Naive thymus-derived CD4-positive, alpha-beta T cell (primary cell): ENCODE results near the gene UBL7. TPM values are rescaled to one million over a fixed set of nuclear protein-coding genes. Genes with fewer than 3 reads are reported as not detected.

Experiments used
- ATAC-seq: fragments of 150-1000 bp; cut with Tn5 transposase; 2 replicates; pipeline ENCODE4 v1.10.0; 2021; ENCODE audit warnings: mild to moderate bottlenecking, moderate library complexity
- CTCF ChIA-PET: fragments of 350-600 bp; sonication (Branson Sonifier 250); formaldehyde crosslinking; loops from one replicate; lab custom pipeline; 2021; ENCODE audit warnings: antibody characterized with exemption; lab: Charles Lee
- POLR2A ChIA-PET: fragments of 350-600 bp; sonication (Branson Sonifier 250); formaldehyde crosslinking; loops from one replicate; lab custom pipeline; 2021; ENCODE audit warnings: antibody characterized with exemption, inconsistent platforms; lab: Charles Lee
- DNase-seq, 9 donors: peaks; one replicate each; pipeline versions ENCODE4 v3.0.0 to v3.0.0-alpha.2; 2020 to 2022; ENCODE audit warnings: mixed read lengths in 1 of 9
- H3K27ac ChIP-seq: one replicate; pipeline ENCODE4 v1.7.0; 2013; ENCODE audit warnings: mild to moderate bottlenecking, low read depth, low read length, moderate library complexity
- H3K27me3 ChIP-seq, 2 donors: one replicate each; pipeline ENCODE4 v1.7.0; 2013; ENCODE audit warnings: low read length in 2 of 2, mild to moderate bottlenecking in 2 of 2, moderate library complexity in 2 of 2; ENCODE audit not compliant: control insufficient read depth in 2 of 2, insufficient read depth in 2 of 2
- H3K36me3 ChIP-seq, 3 experiments: 1 replicate in 2 of 3; 2 replicates in 1 of 3; pipeline ENCODE4 v1.7.0; 2013; ENCODE audit warnings: low read length in 3 of 3, mild to moderate bottlenecking in 3 of 3, moderate library complexity in 1 of 3; ENCODE audit not compliant: insufficient read depth in 3 of 3, control insufficient read depth in 2 of 3
- H3K4me1 ChIP-seq, 2 donors: one replicate each; pipeline ENCODE4 v1.7.0; 2013; ENCODE audit warnings: low read length in 2 of 2, mild to moderate bottlenecking in 2 of 2, moderate library complexity in 1 of 2; ENCODE audit not compliant: control insufficient read depth in 2 of 2, insufficient read depth in 2 of 2
- H3K4me3 ChIP-seq: 2 replicates; pipeline ENCODE4 v1.7.0; 2013; ENCODE audit warnings: mild to moderate bottlenecking, low read length
- H3K9me3 ChIP-seq, 3 experiments: 1 replicate in 2 of 3; 2 replicates in 1 of 3; pipeline ENCODE4 v1.7.0; 2013; ENCODE audit warnings: low read length in 3 of 3; ENCODE audit not compliant: control insufficient read depth in 2 of 3
- H3K27ac Mint-ChIP-seq, 9 donors: one replicate each; pipeline ENCODE4 v1.8.0; 2020 to 2022; ENCODE audit warnings: mixed read lengths in 9 of 9, mild to moderate bottlenecking in 8 of 9, moderate library complexity in 5 of 9, inconsistent platforms in 2 of 9
- H3K27me3 Mint-ChIP-seq, 5 donors: one replicate each; pipeline ENCODE4 v1.8.0; 2021 to 2022; ENCODE audit warnings: mixed read lengths in 5 of 5, mild to moderate bottlenecking in 1 of 5
- H3K36me3 Mint-ChIP-seq, 5 donors: one replicate each; pipeline ENCODE4 v1.8.0; 2020 to 2022; ENCODE audit warnings: mixed read lengths in 5 of 5, mild to moderate bottlenecking in 3 of 5, inconsistent platforms in 1 of 5
- H3K4me1 Mint-ChIP-seq, 7 donors: one replicate each; pipeline ENCODE4 v1.8.0; 2020 to 2022; ENCODE audit warnings: mixed read lengths in 7 of 7, mild to moderate bottlenecking in 3 of 7, inconsistent platforms in 1 of 7
- H3K4me3 Mint-ChIP-seq, 10 donors: one replicate each; pipeline ENCODE4 v1.8.0; 2020 to 2022; ENCODE audit warnings: mild to moderate bottlenecking in 10 of 10, mixed read lengths in 10 of 10, moderate library complexity in 6 of 10, inconsistent platforms in 2 of 10
- H3K9me3 Mint-ChIP-seq, 11 donors: one replicate each; pipeline ENCODE4 v1.8.0; 2020 to 2022; ENCODE audit warnings: mixed read lengths in 11 of 11, mild to moderate bottlenecking in 4 of 11, inconsistent platforms in 1 of 11, moderate library complexity in 1 of 11
- intact Hi-C, 2 donors: fragments of 100-400 bp; cut with micrococcal nuclease; formaldehyde crosslinking; loops; one replicate each; pipeline ENCODE4 v1.15.1; 2023
- microRNA-seq: library from miRNA; unstranded; fragments of <30 nt; microRNA quantifications from one replicate; pipeline ENCODE4 v1.2.0, GENCODE V29; 2022; ENCODE audit warnings: borderline microRNAs expressed
- polyA plus RNA-seq, 2 donors: library from polyadenylated mRNA; unstranded; fragments of 300-500 nt; fragmentation: Illumina TruSeq; gene quantifications; one replicate each; pipeline ENCODE4 v1.2.3, GENCODE V29; 2021
- total RNA-seq, 6 experiments: library from RNA in 5 of 6; stranded (reverse) in 5 of 6; gene quantifications; 1 replicate in 5 of 6; 2 replicates in 1 of 6; pipeline ENCODE4 v1.2.3 and lab custom pipeline; 2021 to 2026

The UBL7 gene
- total and polyA plus RNA-seq, 7 experiments from 2014 or later = 20.2 to 127 (median 44.0) TPM

DNA sequence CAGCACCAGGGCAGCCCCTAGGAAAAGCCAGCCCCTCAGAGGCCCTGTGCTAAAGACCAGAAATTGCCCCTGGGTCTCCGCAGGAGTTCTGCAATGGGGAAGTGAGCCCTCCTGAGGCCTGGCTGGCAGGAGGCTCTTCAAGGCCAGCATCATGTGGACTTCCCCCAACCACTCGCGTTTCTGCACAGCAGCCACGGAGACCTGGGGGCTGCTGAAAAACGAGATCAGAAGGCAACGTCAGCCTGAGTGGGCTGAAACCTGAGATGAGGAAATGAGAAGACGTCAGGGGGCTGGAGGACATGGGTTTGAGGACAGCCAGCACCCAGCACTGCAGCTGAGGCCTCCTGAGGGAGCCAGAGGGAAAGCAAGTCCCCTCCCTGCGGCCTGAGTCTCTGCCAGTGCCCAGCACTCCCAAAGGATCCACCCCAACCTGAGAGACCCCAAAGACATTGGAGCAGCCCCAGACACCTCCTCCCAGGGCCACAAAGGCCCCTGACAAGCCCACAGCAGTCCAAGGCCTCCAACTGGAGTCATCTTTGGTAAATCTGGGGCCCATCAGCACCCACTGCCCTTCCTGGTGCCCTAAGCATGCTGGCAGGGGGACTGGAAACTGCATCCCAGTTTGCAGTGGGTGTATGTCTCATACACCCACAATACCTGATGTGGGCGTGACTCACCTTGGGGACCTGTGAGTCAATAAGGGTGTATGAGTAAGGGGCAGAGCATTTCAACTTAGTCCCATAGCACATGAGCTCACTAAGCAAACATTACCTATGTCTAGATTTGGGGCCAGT is 64.3 kb downstream of the UBL7 start:
- H3K27me3 ChIP-seq = no peaks in the 10 kb centered on the region
- no peaks in the 10 kb centered on the region for H3K36me3 Mint-ChIP-seq
- H3K4me1 ChIP-seq = peaks cover 21 to 39% of the 10 kb centered on the region in 2 donors
- H3K36me3 ChIP-seq = no peaks in the 10 kb centered on the region
- intact Hi-C loops = no loop called here
- ATAC-seq (peak; percentile 72), DNase-seq (peak in 1 of 9 donors; percentile 68)
- ChIA-PET CTCF (no interaction called here), POLR2A (no interaction called here)
- H3K4me1 Mint-ChIP-seq = peaks cover 12 to 59% (median 37%) of the 10 kb centered on the region in 7 donors
- H3K4me3 Mint-ChIP-seq = peak overlapping the region in 1 of 10 donors; percentile 67
- no peak overlapping the region for H3K27ac ChIP-seq
- no peaks in the 10 kb centered on the region for H3K9me3 Mint-ChIP-seq
- no peaks in the 10 kb centered on the region for H3K9me3 ChIP-seq
- no peak overlapping the region for H3K4me3 ChIP-seq
- peak overlapping the region in 2 of 9 donors; percentile 67 to 85 for H3K27ac Mint-ChIP-seq
- H3K27me3 Mint-ChIP-seq = no peaks in the 10 kb centered on the region

DNA sequence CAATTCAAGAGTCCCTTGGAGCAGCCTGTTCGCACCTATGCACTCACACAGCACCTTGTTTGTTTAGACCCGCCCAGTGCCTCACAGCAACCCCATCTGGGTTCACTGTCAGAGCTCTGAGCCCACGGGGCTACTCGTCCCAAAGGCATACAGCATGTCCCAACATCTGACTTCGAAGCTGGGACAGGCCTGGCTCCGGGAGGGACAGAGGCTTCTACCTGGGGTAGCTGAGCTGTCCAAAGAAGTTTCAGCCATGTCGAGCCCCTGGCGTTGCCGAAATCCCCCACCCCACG is 64.9 kb downstream of the UBL7 start:
- ATAC-seq = no peak
- Mint-ChIP-seq H3K27me3 (no peaks in the 10 kb centered on the region), H3K9me3 (no peaks in the 10 kb centered on the region), H3K4me3 (no peak overlapping the region), H3K27ac (peak overlapping the region in 1 of 9 donors; percentile 14), H3K36me3 (no peaks in the 10 kb centered on the region), H3K4me1 (peaks cover 7 to 59% (median 31%) of the 10 kb centered on the region in 7 donors)
- DNase-seq = no peak
- intact Hi-C loops = no loop called here
- Histone ChIP-seq H3K4me1 (peaks cover 17 to 33% of the 10 kb centered on the region in 2 donors), H3K36me3 (no peaks in the 10 kb centered on the region), H3K27ac (no peak overlapping the region), H3K9me3 (no peaks in the 10 kb centered on the region), H3K27me3 (no peaks in the 10 kb centered on the region), H3K4me3 (no peak overlapping the region)
- POLR2A ChIA-PET = no interaction called here
- CTCF ChIA-PET = interaction anchor here (0.6 kb wide), 2 partner anchors 8 to 207 kb away, joined by 3 to 4 read pairs; no protein-coding TSS in a partner anchor

Small RNAs within 50 kb of the gene (microRNA-seq; reads per million reads assigned to microRNA genes)
- gene MIR6881 = 1.6 reads per million

Other genes starting within 250 kb of the UBL7 start
- gene CCDC33, start 224.8 kb downstream of the UBL7 start, total RNA-seq = not detected
- gene CCDC33, start 224.8 kb downstream of the UBL7 start, polyA plus RNA-seq = not detected
- 1 to 10 TPM in 1 of 5 experiments, under 1 TPM in 1, not detected in 3; 0.58 to 1.0 TPM for gene CYP11A1, start 93.5 kb downstream of the UBL7 start, total RNA-seq
- not detected for gene CYP11A1, start 93.5 kb downstream of the UBL7 start, polyA plus RNA-seq
- gene SEMA7A, start 27.2 kb downstream of the UBL7 start, total RNA-seq = 10 to 100 TPM in 2 of 5 experiments, 1 to 10 TPM in 3; 1.6 to 15.7 (median 5.0) TPM
- not detected for gene SEMA7A, start 27.2 kb downstream of the UBL7 start, polyA plus RNA-seq
- 10 to 100 TPM; 29.5 to 45.4 (median 36.8) TPM for gene ARID3B, start 80.1 kb upstream of the UBL7 start, total RNA-seq
- 10 to 100 TPM in 1 of 2 donors, 1 to 10 TPM in 1; 5.1 to 16.3 TPM for gene ARID3B, start 80.1 kb upstream of the UBL7 start, polyA plus RNA-seq
- 100 to 1,000 TPM; 131 to 273 (median 177) TPM for gene CLK3, start 154.7 kb upstream of the UBL7 start, total RNA-seq
- 100 to 1,000 TPM in 1 of 2 donors, 10 to 100 TPM in 1; 57.8 to 104 TPM for gene CLK3, start 154.7 kb upstream of the UBL7 start, polyA plus RNA-seq
- gene EDC3, start 234.9 kb upstream of the UBL7 start, total RNA-seq = 10 to 100 TPM; 29.0 to 45.3 (median 38.7) TPM
- 10 to 100 TPM; 25.3 to 34.2 TPM for gene EDC3, start 234.9 kb upstream of the UBL7 start, polyA plus RNA-seq